Karpas-422 (cell line): ENCODE data around the gene LTO1. TPM values are rescaled to one million over a fixed set of nuclear protein-coding genes. Genes with fewer than 3 reads are reported as not detected.

Source experiments
- DNase-seq: peaks from one replicate; pipeline ENCODE4 v3.0.0-alpha.2; 2015
- H2AFZ ChIP-seq: fragments of 200-600 bp; sonication (generic); 2 replicates; pipeline ENCODE4 v1.6.1; 2014; ENCODE audit warnings: antibody characterized with exemption, low read length, mixed read lengths
- H3K27ac ChIP-seq: fragments of 200-600 bp; sonication (generic); 2 replicates; pipeline ENCODE4 v1.5.1; 2014; ENCODE audit warnings: mild to moderate bottlenecking, low read length, moderate library complexity
- H3K27me3 ChIP-seq: fragments of 200-600 bp; sonication (generic); 2 replicates; pipeline ENCODE4 v1.6.1; 2014; ENCODE audit warnings: low read length, mixed read lengths
- H3K36me3 ChIP-seq: fragments of 200-600 bp; sonication (generic); 2 replicates; pipeline ENCODE4 v1.6.1; 2014; ENCODE audit warnings: low read length, mixed read lengths; ENCODE audit not compliant: insufficient read depth
- H3K4me1 ChIP-seq: fragments of 200-600 bp; sonication (generic); 2 replicates; pipeline ENCODE4 v1.6.1; 2014; ENCODE audit warnings: mild to moderate bottlenecking, low read length, mixed read lengths
- H3K4me2 ChIP-seq: fragments of 200-600 bp; sonication (generic); 2 replicates; pipeline ENCODE4 v1.6.1; 2014; ENCODE audit warnings: low read length, low read depth, mild to moderate bottlenecking; ENCODE audit not compliant: poor library complexity, severe bottlenecking
- H3K4me3 ChIP-seq: fragments of 200-600 bp; sonication (generic); 2 replicates; pipeline ENCODE4 v1.5.1; 2014; ENCODE audit warnings: mild to moderate bottlenecking, antibody characterized with exemption, low read length, mixed read lengths
- H3K79me2 ChIP-seq: fragments of 200-600 bp; sonication (generic); 2 replicates; pipeline ENCODE4 v1.6.1; 2014; ENCODE audit warnings: mild to moderate bottlenecking, low read length, mixed read lengths
- H3K9ac ChIP-seq: fragments of 200-600 bp; sonication (generic); 2 replicates; pipeline ENCODE4 v1.6.0; 2014; ENCODE audit warnings: low read length
- H3K9me2 ChIP-seq: fragments of 200-600 bp; sonication (generic), shearing (Covaris generic); replicated peaks from 2 replicates; pipeline ENCODE4 v1.6.0; 2014; ENCODE audit warnings: mild to moderate bottlenecking, low read length, moderate library complexity; ENCODE audit not compliant: insufficient read depth
- H3K9me3 ChIP-seq: fragments of 300-700, 200-600 bp; sonication (generic); 2 replicates; pipeline ENCODE4 v1.6.1; 2014; ENCODE audit warnings: low read length, mixed read lengths
- H4K20me1 ChIP-seq: fragments of 200-600 bp; sonication (generic); 2 replicates; pipeline ENCODE4 v1.6.1; 2014; ENCODE audit warnings: mild to moderate bottlenecking, antibody characterized with exemption, low read length, low read depth; ENCODE audit not compliant: insufficient read depth
- total RNA-seq: library from RNA; depleted of rRNA; stranded (reverse); fragments of >200 nt; shearing (Covaris generic); gene quantifications from 2 replicates; pipeline ENCODE4 v1.2.3, GENCODE V29; 2014; ENCODE audit warnings: low replicate concordance

Gene LTO1
- total RNA-seq, 1 experiment from 2014 or later = 26.2 TPM

- H3K27me3 ChIP-seq = peaks cover 3% of the 10 kb centered on the region; the same call in 1 of the 2 replicates
- no peaks in the 10 kb centered on the region for H3K9me3 ChIP-seq
- H3K4me3 ChIP-seq = no peak overlapping the region
- no peaks in the 10 kb centered on the region for H3K9me2 ChIP-seq
- H4K20me1 ChIP-seq = no peaks in the 10 kb centered on the region
- no peaks in the 10 kb centered on the region for H3K4me1 ChIP-seq
- no peak for DNase-seq
- no peaks in the 10 kb centered on the region for H3K79me2 ChIP-seq
- no peak overlapping the region for H2AFZ ChIP-seq
- H3K36me3 ChIP-seq = no peaks in the 10 kb centered on the region
- H3K9ac ChIP-seq = no peak overlapping the region
- H3K4me2 ChIP-seq = no peak overlapping the region
- H3K27ac ChIP-seq = no peak overlapping the region
Observed at GRCh38 chr11:69686856-69687255, 11.7 kb upstream of the LTO1 start.

GRCh38 chr11:69686452-69686851 lies 11.3 kb upstream of the LTO1 start:
- H3K4me1 ChIP-seq = no peaks in the 10 kb centered on the region
- no peak overlapping the region for H3K4me2 ChIP-seq
- no peaks in the 10 kb centered on the region for H4K20me1 ChIP-seq
- no peaks in the 10 kb centered on the region for H3K9me2 ChIP-seq
- H3K36me3 ChIP-seq = no peaks in the 10 kb centered on the region
- no peak overlapping the region for H3K27ac ChIP-seq
- no peak overlapping the region for H3K4me3 ChIP-seq
- H3K9ac ChIP-seq = no peak overlapping the region
- H3K9me3 ChIP-seq = no peaks in the 10 kb centered on the region
- no peak overlapping the region for H2AFZ ChIP-seq
- peaks cover 3% of the 10 kb centered on the region; the same call in 1 of the 2 replicates for H3K27me3 ChIP-seq
- no peak for DNase-seq
- H3K79me2 ChIP-seq = no peaks in the 10 kb centered on the region

GRCh38 chr11:69685348-69685747 lies 10.2 kb upstream of the LTO1 start:
- no peak overlapping the region for H3K4me3 ChIP-seq
- no peaks in the 10 kb centered on the region for H3K4me1 ChIP-seq
- H4K20me1 ChIP-seq = no peaks in the 10 kb centered on the region
- H3K9me2 ChIP-seq = no peaks in the 10 kb centered on the region
- H3K79me2 ChIP-seq = no peaks in the 10 kb centered on the region
- no peaks in the 10 kb centered on the region for H3K36me3 ChIP-seq
- H3K9me3 ChIP-seq = no peaks in the 10 kb centered on the region
- peaks cover 3% of the 10 kb centered on the region; the same call in 1 of the 2 replicates for H3K27me3 ChIP-seq
- H3K4me2 ChIP-seq = no peak overlapping the region
- H3K9ac ChIP-seq = no peak overlapping the region
- no peak overlapping the region for H3K27ac ChIP-seq
- DNase-seq = no peak
- H2AFZ ChIP-seq = no peak overlapping the region

DNA sequence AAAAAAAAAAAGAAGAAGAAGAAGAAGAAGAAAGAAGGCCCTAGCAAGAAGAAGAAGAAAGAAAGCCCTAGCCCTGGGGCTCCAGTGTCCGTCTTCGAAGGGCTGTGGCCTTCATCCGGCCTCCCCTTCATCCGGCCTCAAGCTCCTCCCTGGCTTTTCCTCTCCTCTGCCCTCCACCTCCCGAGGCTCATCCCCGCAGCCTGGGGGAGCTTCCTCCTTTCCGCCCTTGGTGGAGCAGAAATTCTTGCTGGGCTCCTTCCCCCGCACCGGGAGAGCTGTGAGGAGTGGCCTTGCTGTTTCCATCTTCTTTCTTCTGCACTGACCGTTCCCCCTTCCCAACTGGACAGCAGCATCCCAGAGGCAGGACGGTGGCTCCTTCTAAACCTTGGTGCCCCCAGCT lies 9.5 kb upstream of the LTO1 start:
- Histone ChIP-seq H3K4me3 (no peak overlapping the region), H4K20me1 (no peaks in the 10 kb centered on the region)

GRCh38 chr11:69683764-69684333 lies 8.7 kb upstream of the LTO1 start:
- Histone ChIP-seq H3K9ac (no peak overlapping the region), H3K4me3 (no peak overlapping the region), H3K79me2 (no peaks in the 10 kb centered on the region), H3K36me3 (no peaks in the 10 kb centered on the region), H3K9me2 (no peaks in the 10 kb centered on the region), H3K27ac (no peak overlapping the region), H2AFZ (no peak overlapping the region), H4K20me1 (no peaks in the 10 kb centered on the region), H3K27me3 (peaks cover 3% of the 10 kb centered on the region; the same call in 1 of the 2 replicates), H3K4me2 (no peak overlapping the region), H3K4me1 (no peaks in the 10 kb centered on the region), H3K9me3 (no peaks in the 10 kb centered on the region)
- peak; percentile 51 for DNase-seq

More for the DNA sequence above, 9.5 kb upstream of the LTO1 start:
- DNase-seq = no peak
- Histone ChIP-seq H3K27ac (no peak overlapping the region), H3K36me3 (no peaks in the 10 kb centered on the region), H3K4me1 (no peaks in the 10 kb centered on the region), H2AFZ (no peak overlapping the region), H3K9ac (no peak overlapping the region), H3K27me3 (peaks cover 3% of the 10 kb centered on the region; the same call in 1 of the 2 replicates), H3K9me3 (no peaks in the 10 kb centered on the region), H3K79me2 (no peaks in the 10 kb centered on the region), H3K4me2 (no peak overlapping the region), H3K9me2 (no peaks in the 10 kb centered on the region)

- H2AFZ ChIP-seq = no peak overlapping the region
- H3K27me3 ChIP-seq = peaks cover 3% of the 10 kb centered on the region; the same call in 1 of the 2 replicates
- no peaks in the 10 kb centered on the region for H3K9me3 ChIP-seq
- no peaks in the 10 kb centered on the region for H3K4me1 ChIP-seq
- no peak for DNase-seq
- H3K36me3 ChIP-seq = no peaks in the 10 kb centered on the region
- H3K79me2 ChIP-seq = no peaks in the 10 kb centered on the region
- H3K4me2 ChIP-seq = no peak overlapping the region
- no peaks in the 10 kb centered on the region for H4K20me1 ChIP-seq
- no peak overlapping the region for H3K9ac ChIP-seq
- H3K4me3 ChIP-seq = no peak overlapping the region
- no peaks in the 10 kb centered on the region for H3K9me2 ChIP-seq
- H3K27ac ChIP-seq = no peak overlapping the region
Observed at GRCh38 chr11:69682681-69683326, 7.7 kb upstream of the LTO1 start.

- H3K27me3 ChIP-seq = peaks cover 3% of the 10 kb centered on the region; the same call in 1 of the 2 replicates
- no peaks in the 10 kb centered on the region for H3K9me2 ChIP-seq
- no peak overlapping the region for H3K9ac ChIP-seq
- H3K4me1 ChIP-seq = no peaks in the 10 kb centered on the region
- H2AFZ ChIP-seq = no peak overlapping the region
- no peak overlapping the region for H3K4me3 ChIP-seq
- no peak overlapping the region for H3K4me2 ChIP-seq
- no peak overlapping the region for H3K27ac ChIP-seq
- no peaks in the 10 kb centered on the region for H3K36me3 ChIP-seq
- H3K9me3 ChIP-seq = no peaks in the 10 kb centered on the region
- H4K20me1 ChIP-seq = no peaks in the 10 kb centered on the region
- no peaks in the 10 kb centered on the region for H3K79me2 ChIP-seq
- no peak for DNase-seq
Observed at GRCh38 chr11:69682221-69682620, 7.1 kb upstream of the LTO1 start.

DNA sequence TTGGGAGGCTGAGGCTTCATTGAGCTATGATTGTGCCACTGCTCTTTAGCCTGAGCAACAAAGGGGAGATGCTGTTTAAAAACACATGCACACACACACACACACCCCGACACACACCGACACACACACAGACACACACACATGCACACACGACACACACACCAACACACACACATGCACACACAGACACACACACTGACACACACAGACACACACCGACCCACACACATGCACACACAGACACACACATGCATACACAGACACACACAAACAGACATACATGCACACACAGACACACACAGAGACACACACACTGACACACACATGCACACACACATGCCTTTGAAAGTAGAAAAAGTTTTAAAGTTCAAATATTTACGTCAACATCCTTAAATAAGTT lies 5.5 kb upstream of the LTO1 start:
- Histone ChIP-seq H3K36me3 (no peaks in the 10 kb centered on the region), H3K9me2 (no peaks in the 10 kb centered on the region), H3K4me1 (no peaks in the 10 kb centered on the region), H3K9me3 (no peaks in the 10 kb centered on the region), H3K9ac (no peak overlapping the region), H3K79me2 (no peaks in the 10 kb centered on the region), H3K27me3 (peaks cover 3% of the 10 kb centered on the region; the same call in 1 of the 2 replicates), H3K4me2 (no peak overlapping the region), H4K20me1 (no peaks in the 10 kb centered on the region), H2AFZ (no peak overlapping the region), H3K4me3 (no peak overlapping the region), H3K27ac (no peak overlapping the region)
- no peak for DNase-seq
